IMR-90 (cell line): ENCODE results near the gene KCNK17. TPM values are rescaled to one million over a fixed set of nuclear protein-coding genes. Genes with fewer than 3 reads are reported as not detected.
A peak's percentile ranks its signal among the peaks of the same experiment; 100 is the strongest.

Experiments used
- ATAC-seq: fragments of 200-7000 bp; cut with Tn5 transposase; 2 replicates; pipeline ENCODE4 v1.9.1; 2020; ENCODE audit warnings: low read depth, mild to moderate bottlenecking, moderate library complexity
- BruUV-seq: library from RNA; stranded (reverse); fragments of 400-500 nt; replicated peaks from 2 replicates; lab custom pipeline; 2021; lab: Mats Ljungman, UMichigan
- CTCF ChIA-PET: fragments of 300-600 bp; formaldehyde crosslinking; extraction: SDS; loops from one replicate; lab custom pipeline; 2021; ENCODE audit warnings: antibody characterized with exemption; lab: Yijun Ruan, JAX
- POLR2A ChIA-PET: fragments of 300-600 bp; sonication (Branson Sonifier 250); formaldehyde crosslinking; loops from one replicate; lab custom pipeline; 2022; ENCODE audit warnings: antibody characterized with exemption; ENCODE audit not compliant: unreplicated experiment; lab: Charles Lee
- DNase-seq: peaks from one replicate; pipeline ENCODE4 v3.0.0; 2013
- H2AFZ ChIP-seq: replicated peaks from 2 replicates; pipeline ENCODE3; 2013; ENCODE audit warnings: low read length, mild to moderate bottlenecking; ENCODE audit not compliant: poor library complexity
- H2AK5ac ChIP-seq: 2 replicates; pipeline ENCODE4 v1.6.1; 2013; ENCODE audit warnings: low read depth, low read length, inconsistent platforms
- H2AK9ac ChIP-seq: replicated peaks from 2 replicates; pipeline ENCODE3; 2013; ENCODE audit warnings: mild to moderate bottlenecking, low read depth, low read length, moderate library complexity; ENCODE audit not compliant: poor library complexity
- H2BK120ac ChIP-seq: 2 replicates; pipeline ENCODE4 v1.6.1; 2013; ENCODE audit warnings: low read depth, low read length, inconsistent platforms
- H2BK15ac ChIP-seq: 3 replicates; pipeline ENCODE4 v1.6.1; 2013; ENCODE audit warnings: low read depth, low read length, inconsistent platforms
- H2BK20ac ChIP-seq: 2 replicates; pipeline ENCODE4 v1.6.1; 2013; ENCODE audit warnings: low read depth, mild to moderate bottlenecking, inconsistent platforms, low read length, moderate library complexity
- H2BK5ac ChIP-seq: 2 replicates; pipeline ENCODE4 v1.6.1; 2013; ENCODE audit warnings: mild to moderate bottlenecking, low read depth, low read length, inconsistent platforms; ENCODE audit not compliant: poor library complexity, severe bottlenecking
- H3K14ac ChIP-seq: replicated peaks from 2 replicates; pipeline ENCODE4 v1.6.1; 2013; ENCODE audit warnings: low read depth, low read length, inconsistent platforms
- H3K18ac ChIP-seq: 2 replicates; pipeline ENCODE4 v1.6.1; 2013; ENCODE audit warnings: low read depth, low read length, control low read depth
- H3K23ac ChIP-seq: 2 replicates; pipeline ENCODE4 v1.6.1; 2013; ENCODE audit warnings: low read depth, low read length, inconsistent platforms
- H3K27ac ChIP-seq: 2 replicates; pipeline ENCODE4 v1.5.1; 2013; ENCODE audit warnings: mild to moderate bottlenecking, control low read depth, low read length; ENCODE audit not compliant: insufficient read depth
- H3K27me3 ChIP-seq: 2 replicates; pipeline ENCODE4 v1.6.1; 2013; ENCODE audit warnings: low read length; ENCODE audit not compliant: control insufficient read depth, insufficient read depth
- H3K36me3 ChIP-seq: 2 replicates; pipeline ENCODE4 v1.6.1; 2013; ENCODE audit warnings: low read length, mixed read lengths; ENCODE audit not compliant: control insufficient read depth, insufficient read depth
- H3K4ac ChIP-seq: 2 replicates; pipeline ENCODE4 v1.6.1; 2013; ENCODE audit warnings: low read depth, low read length, inconsistent platforms
- H3K4me1 ChIP-seq: 2 replicates; pipeline ENCODE4 v1.6.1; 2013; ENCODE audit warnings: low read length, mixed read lengths; ENCODE audit not compliant: control insufficient read depth, insufficient read depth
- H3K4me2 ChIP-seq: 2 replicates; pipeline ENCODE4 v1.6.1; 2013; ENCODE audit warnings: low read depth, mild to moderate bottlenecking, control low read depth, low read length, moderate library complexity
- H3K4me3 ChIP-seq: 2 replicates; pipeline ENCODE4 v1.5.1; 2013; ENCODE audit warnings: low read depth, mild to moderate bottlenecking, control low read depth, low read length, moderate library complexity; ENCODE audit not compliant: insufficient read depth
- H3K56ac ChIP-seq: 2 replicates; pipeline ENCODE4 v1.6.1; 2013; ENCODE audit warnings: low read length, inconsistent platforms; ENCODE audit not compliant: insufficient read depth; ENCODE audit errors: extremely low read depth
- H3K79me1 ChIP-seq, 2 experiments: 2 replicates each; pipeline ENCODE4 v1.6.1; 2013; ENCODE audit warnings: low read length in 2 of 2, inconsistent platforms in 1 of 2, low read depth in 1 of 2
- H3K9ac ChIP-seq: 2 replicates; pipeline ENCODE4 v1.6.1; 2013; ENCODE audit warnings: low read depth, low read length, control low read depth
- H3K9me1 ChIP-seq: 2 replicates; pipeline ENCODE4 v1.6.1; 2013; ENCODE audit warnings: low read length, inconsistent platforms; ENCODE audit not compliant: insufficient read depth
- H3K9me3 ChIP-seq: 2 replicates; pipeline ENCODE4 v1.6.1; 2013; ENCODE audit warnings: low read length; ENCODE audit not compliant: control insufficient read depth, insufficient read depth
- H4K20me1 ChIP-seq: 2 replicates; pipeline ENCODE4 v1.6.1; 2013; ENCODE audit warnings: low read length, inconsistent platforms; ENCODE audit not compliant: insufficient read depth
- H4K5ac ChIP-seq: 2 replicates; pipeline ENCODE4 v1.6.1; 2013; ENCODE audit warnings: mild to moderate bottlenecking, low read depth, low read length, control low read depth
- H4K8ac ChIP-seq, 2 experiments: 2 replicates each; pipeline ENCODE4 v1.6.1; 2013; ENCODE audit warnings: low read depth in 2 of 2, low read length in 2 of 2, control low read depth in 1 of 2, inconsistent platforms in 1 of 2
- H4K91ac ChIP-seq: 2 replicates; pipeline ENCODE4 v1.6.1; 2013; ENCODE audit warnings: low read depth, low read length, inconsistent platforms; ENCODE audit not compliant: insufficient read depth
- MAFK ChIP-seq: IDR thresholded peaks from 2 replicates; pipeline ENCODE4 v1.6.1; 2012; ENCODE audit warnings: low read depth, low read length, improper control_type of control experiment
- NFE2L2 ChIP-seq: fragments of 150-350 bp; IDR thresholded peaks from 2 replicates; pipeline ENCODE4 v1.6.1; 2016; ENCODE audit warnings: low read depth, mild to moderate bottlenecking, low read length
- RAD21 ChIP-seq: IDR thresholded peaks from 2 replicates; pipeline ENCODE4 v1.6.1; 2012; ENCODE audit warnings: low read length, improper control_type of control experiment
- WGBS, 2 experiments: methylation state at CpG; one replicate each; pipeline versions ENCODE4 v1.1.5 to v1.1.7; 2013; ENCODE audit warnings: missing lambda C conversion rate in 2 of 2; ENCODE audit not compliant: insufficient read length in 1 of 2; ENCODE audit errors: extremely low coverage in 2 of 2; 5-methylcytosine and 5-hydroxymethylcytosine counted together
- dilution Hi-C: fragments of 300-500 bp; cut with HindIII; formaldehyde crosslinking; loops from one replicate; pipeline ENCODE4 v1.14.3; 2018; ENCODE audit warnings: low sequenced_read_pairs; ENCODE audit not compliant: unreplicated experiment
- in situ Hi-C: fragments of 300-500 bp; cut with MboI; formaldehyde crosslinking; loops from 3 replicates; pipeline ENCODE4 v1.14.3; 2019; ENCODE audit warnings: low sequenced_read_pairs, inconsistent platforms, mixed read lengths
- intact Hi-C: fragments of 100-400 bp; cut with micrococcal nuclease; formaldehyde crosslinking; loops from 2 replicates; pipeline ENCODE4 v1.10.0; 2022
- polyA plus RNA-seq, 3 experiments: library from polyadenylated mRNA; depleted of rRNA; stranded (reverse); fragments of >200 nt; gene quantifications; 2 replicates each; pipeline ENCODE4 v1.2.3, GENCODE V29; 2012; ENCODE audit warnings: low replicate concordance in 1 of 3
- total RNA-seq: library from RNA; depleted of rRNA; stranded (reverse); fragments of >200 nt; gene quantifications from 2 replicates; pipeline ENCODE4 v1.2.3, GENCODE V29; 2012
- TF ChIP-seq, protein P1 (sequence below): fragments of 150-350 bp; IDR thresholded peaks from 2 replicates; pipeline ENCODE4 v1.6.1; 2017; ENCODE audit warnings: mild to moderate bottlenecking, antibody characterized with exemption, low read length, low read depth
- TF ChIP-seq, protein P2 (sequence below): conservative IDR thresholded peaks from 2 replicates; pipeline ENCODE4 v1.5.1; 2012; ENCODE audit warnings: mild to moderate bottlenecking, low read depth, low read length, improper control_type of control experiment

KCNK17 gene
- total and polyA plus RNA-seq, 2 of the 4 experiments (the other 2 are of a cell fraction): not detected

DNA sequence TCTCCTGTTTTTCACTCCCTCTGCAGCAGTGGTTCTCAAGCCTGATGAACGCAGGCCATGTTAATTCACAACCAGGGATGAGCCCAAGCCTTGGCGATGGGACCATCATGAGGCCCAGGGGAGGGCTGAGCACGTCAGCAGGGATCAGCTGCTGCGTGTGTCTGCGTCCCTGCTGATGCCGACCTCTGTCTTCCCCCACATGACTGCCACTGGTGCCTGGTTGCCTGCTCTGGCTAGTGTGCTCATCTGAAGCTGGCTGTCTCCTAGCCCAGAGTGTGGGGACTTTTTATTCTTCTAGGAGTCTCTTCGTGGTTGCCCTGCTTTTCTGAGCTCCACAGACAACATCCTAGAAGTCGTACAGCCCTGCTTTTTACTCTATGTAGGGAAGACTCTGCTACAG is 49.1 kb upstream of the KCNK17 start (continued):
- no peak for TF ChIP-seq NFE2L2
- TF ChIP-seq, protein P1, sequence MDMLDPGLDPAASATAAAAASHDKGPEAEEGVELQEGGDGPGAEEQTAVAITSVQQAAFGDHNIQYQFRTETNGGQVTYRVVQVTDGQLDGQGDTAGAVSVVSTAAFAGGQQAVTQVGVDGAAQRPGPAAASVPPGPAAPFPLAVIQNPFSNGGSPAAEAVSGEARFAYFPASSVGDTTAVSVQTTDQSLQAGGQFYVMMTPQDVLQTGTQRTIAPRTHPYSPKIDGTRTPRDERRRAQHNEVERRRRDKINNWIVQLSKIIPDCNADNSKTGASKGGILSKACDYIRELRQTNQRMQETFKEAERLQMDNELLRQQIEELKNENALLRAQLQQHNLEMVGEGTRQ: no peak

DNA sequence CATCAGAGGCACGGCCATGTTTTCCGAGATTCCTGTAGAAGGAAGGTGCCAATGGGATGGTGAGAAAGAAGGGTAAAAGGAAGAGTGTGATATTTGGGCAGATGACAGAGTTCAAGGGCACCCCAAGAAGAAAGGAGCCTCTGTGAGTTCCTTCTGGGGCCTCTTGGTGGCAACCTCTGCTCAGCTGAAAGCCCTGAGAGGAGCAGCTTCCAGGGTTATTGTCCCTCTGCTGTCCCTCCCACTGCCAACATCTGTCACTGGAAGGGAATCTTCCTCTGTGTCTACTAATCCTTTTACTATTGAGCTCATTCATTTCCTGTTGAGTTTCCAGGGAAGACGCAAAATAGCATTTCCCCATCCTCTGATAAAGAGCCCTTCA is 48.3 kb upstream of the KCNK17 start:
- H3K27ac ChIP-seq: no peak overlapping the region
- peak; percentile 30 for ATAC-seq
- no peak overlapping the region for H3K18ac ChIP-seq
- no peaks in the 10 kb centered on the region for H3K9me1 ChIP-seq
- H3K9me3 ChIP-seq: no peaks in the 10 kb centered on the region
- H4K8ac ChIP-seq: no peak overlapping the region
- no peaks in the 10 kb centered on the region for H3K36me3 ChIP-seq
- in situ Hi-C loops: loop anchor here (10.0 to 25.0 kb wide), 3 partner anchors 522 to 1675 kb away; partner anchors contain the start of genes TSPO2 and UNC5CL
- ChIA-PET CTCF (interaction anchor here (0.6 to 1.4 kb wide), 3 partner anchors 9 to 531 kb away, joined by 3 read pairs; no protein-coding TSS in a partner anchor), POLR2A (no interaction called here)
- dilution Hi-C loops: no loop called here
- H3K14ac ChIP-seq: no peak overlapping the region
- H4K5ac ChIP-seq: no peak overlapping the region
- no peaks in the 10 kb centered on the region; the same call in 1 of the 2 replicates for H3K4me1 ChIP-seq
- H3K9ac ChIP-seq: no peak overlapping the region
- no peak overlapping the region for H3K4me3 ChIP-seq
- BruUV-seq: no TSS peak
- no peak overlapping the region for H3K56ac ChIP-seq
- no peak overlapping the region for H2AK9ac ChIP-seq
- no peaks in the 10 kb centered on the region for H3K79me1 ChIP-seq
- WGBS, 2 experiments: no CpG with 5 or more reads among the region's 3 CpGs
- H3K4ac ChIP-seq: no peak overlapping the region
- no peaks in the 10 kb centered on the region for H4K20me1 ChIP-seq
- H2BK15ac ChIP-seq: no peak overlapping the region
- H2BK20ac ChIP-seq: no peak overlapping the region
- H4K91ac ChIP-seq: no peak overlapping the region
- no peaks in the 10 kb centered on the region for H3K27me3 ChIP-seq
- TF ChIP-seq MAFK: no peak
- TF ChIP-seq, protein P2, sequence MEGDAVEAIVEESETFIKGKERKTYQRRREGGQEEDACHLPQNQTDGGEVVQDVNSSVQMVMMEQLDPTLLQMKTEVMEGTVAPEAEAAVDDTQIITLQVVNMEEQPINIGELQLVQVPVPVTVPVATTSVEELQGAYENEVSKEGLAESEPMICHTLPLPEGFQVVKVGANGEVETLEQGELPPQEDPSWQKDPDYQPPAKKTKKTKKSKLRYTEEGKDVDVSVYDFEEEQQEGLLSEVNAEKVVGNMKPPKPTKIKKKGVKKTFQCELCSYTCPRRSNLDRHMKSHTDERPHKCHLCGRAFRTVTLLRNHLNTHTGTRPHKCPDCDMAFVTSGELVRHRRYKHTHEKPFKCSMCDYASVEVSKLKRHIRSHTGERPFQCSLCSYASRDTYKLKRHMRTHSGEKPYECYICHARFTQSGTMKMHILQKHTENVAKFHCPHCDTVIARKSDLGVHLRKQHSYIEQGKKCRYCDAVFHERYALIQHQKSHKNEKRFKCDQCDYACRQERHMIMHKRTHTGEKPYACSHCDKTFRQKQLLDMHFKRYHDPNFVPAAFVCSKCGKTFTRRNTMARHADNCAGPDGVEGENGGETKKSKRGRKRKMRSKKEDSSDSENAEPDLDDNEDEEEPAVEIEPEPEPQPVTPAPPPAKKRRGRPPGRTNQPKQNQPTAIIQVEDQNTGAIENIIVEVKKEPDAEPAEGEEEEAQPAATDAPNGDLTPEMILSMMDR: no peak
- peak; percentile 23; the same call in 1 of the 2 replicates for TF ChIP-seq RAD21
- H2AK5ac ChIP-seq: no peak overlapping the region
- no peak overlapping the region for H3K23ac ChIP-seq
- no peak overlapping the region for H2BK5ac ChIP-seq
- H2BK120ac ChIP-seq: no peak overlapping the region
- intact Hi-C loops: loop anchor here (1.0 to 2.0 kb wide), 3 partner anchors 530 to 946 kb away; no protein-coding TSS in a partner anchor
- DNase-seq: no peak
- no peak overlapping the region for H2AFZ ChIP-seq
- H3K4me2 ChIP-seq: no peak overlapping the region
